HEK293T (cell line): Measurements from ENCODE around the gene GZF1.

Source experiments
- CTCF ChIA-PET: fragments of 350-600 bp; formaldehyde crosslinking; extraction: SDS; loops from one replicate; lab custom pipeline; 2021; ENCODE audit warnings: antibody characterized with exemption, inconsistent platforms; lab: Yijun Ruan, JAX
- POLR2A ChIA-PET: fragments of 350-600 bp; formaldehyde crosslinking; extraction: SDS; loops from one replicate; lab custom pipeline; 2020; ENCODE audit warnings: antibody characterized with exemption, inconsistent platforms; lab: Yijun Ruan, JAX
- DNase-seq: peaks from one replicate; pipeline ENCODE4 v3.0.0; 2012; ENCODE audit warnings: mixed read lengths; ENCODE audit errors: extremely low spot score
- ARNT ChIP-seq: fragments of 450-650 bp; IDR thresholded peaks from 2 replicates; pipeline ENCODE4 v1.6.1; 2017; ENCODE audit warnings: mild to moderate bottlenecking
- BHLHE40 ChIP-seq: fragments of 450-650 bp; IDR thresholded peaks from 2 replicates; pipeline ENCODE4 v1.6.1; 2016; ENCODE audit warnings: mild to moderate bottlenecking, moderate library complexity, borderline replicate concordance
- CTBP1 ChIP-seq: fragments of 450-650 bp; IDR thresholded peaks from 2 replicates; pipeline ENCODE4 v1.6.1; 2016; ENCODE audit warnings: borderline replicate concordance
- ELF4 ChIP-seq: fragments of 450-650 bp; IDR thresholded peaks from 2 replicates; pipeline ENCODE4 v1.6.1; 2017; ENCODE audit warnings: antibody characterized with exemption
- FOXA1 ChIP-seq: fragments of 450-650 bp; IDR thresholded peaks from 2 replicates; pipeline ENCODE4 v1.6.1; 2016; ENCODE audit warnings: mild to moderate bottlenecking
- FOXK2 ChIP-seq: fragments of 450-650 bp; IDR thresholded peaks from 2 replicates; pipeline ENCODE4 v1.6.1; 2016; ENCODE audit warnings: mild to moderate bottlenecking
- FOXM1 ChIP-seq: fragments of 450-650 bp; IDR thresholded peaks from 2 replicates; pipeline ENCODE4 v1.6.1; 2017; ENCODE audit warnings: mild to moderate bottlenecking, borderline replicate concordance
- HDGF ChIP-seq: fragments of 450-650 bp; IDR thresholded peaks from 2 replicates; pipeline ENCODE4 v1.6.1; 2017; ENCODE audit warnings: antibody characterized with exemption, borderline replicate concordance
- L3MBTL2 ChIP-seq: fragments of 450-650 bp; conservative IDR thresholded peaks from 2 replicates; pipeline ENCODE4 v1.6.1; 2016; ENCODE audit warnings: mild to moderate bottlenecking
- LEF1 ChIP-seq: fragments of 450-650 bp; IDR thresholded peaks from 2 replicates; pipeline ENCODE4 v1.6.1; 2017; ENCODE audit warnings: mild to moderate bottlenecking, borderline replicate concordance
- NFRKB ChIP-seq: fragments of 450-650 bp; IDR thresholded peaks from 2 replicates; pipeline ENCODE4 v1.6.1; 2016; ENCODE audit warnings: mild to moderate bottlenecking, moderate library complexity
- PKNOX1 ChIP-seq: fragments of 450-650 bp; IDR thresholded peaks from 2 replicates; pipeline ENCODE4 v1.6.1; 2016
- SP1 ChIP-seq: fragments of 450-650 bp; IDR thresholded peaks from 2 replicates; pipeline ENCODE4 v1.6.1; 2017
- SUZ12 ChIP-seq: fragments of 450-650 bp; IDR thresholded peaks from 2 replicates; pipeline ENCODE4 v1.6.1; 2016; ENCODE audit warnings: mild to moderate bottlenecking
- TARDBP ChIP-seq: fragments of 450-650 bp; IDR thresholded peaks from 2 replicates; pipeline ENCODE4 v1.6.1; 2016
- ZNF384 ChIP-seq: fragments of 450-650 bp; IDR thresholded peaks from 2 replicates; pipeline ENCODE4 v1.6.1; 2016

Gene GZF1

GRCh38 chr20:23332467-23332866, 29.5 kb upstream of the GZF1 start:
- TF ChIP-seq BHLHE40 (no peak), ZNF384 (no peak), L3MBTL2 (no peak), NFRKB (no peak), HDGF (no peak), FOXK2 (no peak), LEF1 (no peak), FOXM1 (no peak), ARNT (no peak), FOXA1 (no peak), TARDBP (no peak), SP1 (no peak), PKNOX1 (no peak), CTBP1 (no peak), SUZ12 (no peak)
- CTCF ChIA-PET: interaction anchor here (1.3 kb wide), 1 partner anchor 12 kb away, joined by 4 read pairs; no protein-coding TSS in a partner anchor
- no peak for DNase-seq
- POLR2A ChIA-PET: interaction anchor here (0.8 to 2.0 kb wide), 2 partner anchors 17 to 282 kb away, joined by 3 to 10 read pairs; no protein-coding TSS in a partner anchor

GRCh38 chr20:23334111-23334510, 27.9 kb upstream of the GZF1 start:
- CTCF ChIA-PET: no interaction called here
- no peak for DNase-seq
- POLR2A ChIA-PET: no interaction called here
- TF ChIP-seq FOXM1 (no peak), SUZ12 (no peak), HDGF (no peak), FOXK2 (no peak), L3MBTL2 (no peak), NFRKB (no peak), FOXA1 (no peak), LEF1 (no peak), SP1 (no peak), BHLHE40 (no peak), ELF4 (no peak), TARDBP (no peak), ZNF384 (no peak), PKNOX1 (no peak), ARNT (no peak), CTBP1 (no peak)

GRCh38 chr20:23335521-23335920, 26.5 kb upstream of the GZF1 start:
- no peak for DNase-seq
- CTCF ChIA-PET: no interaction called here
- TF ChIP-seq HDGF (no peak), ARNT (no peak), CTBP1 (no peak), NFRKB (no peak), FOXK2 (no peak), ZNF384 (no peak), SUZ12 (no peak)
- POLR2A ChIA-PET: no interaction called here

DNA sequence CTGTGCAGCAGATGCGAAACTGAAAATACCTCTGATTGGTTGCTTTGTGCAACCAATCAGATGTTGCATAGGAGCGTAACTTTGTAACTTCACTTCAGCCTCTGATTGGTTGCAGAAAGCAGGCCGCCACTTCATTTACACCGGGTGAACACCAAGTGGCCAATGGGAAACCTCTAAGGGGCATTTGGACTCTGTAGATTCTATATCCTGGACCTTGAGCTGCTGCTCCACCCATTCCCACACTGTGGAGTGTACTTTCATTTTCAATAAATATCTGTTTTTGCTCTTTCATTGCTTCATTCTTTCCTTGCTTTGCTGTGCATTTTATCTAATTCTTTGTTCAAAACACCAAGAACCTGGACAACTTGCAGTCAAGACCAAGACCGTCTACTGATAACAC, 25.5 kb upstream of the GZF1 start:
- POLR2A ChIA-PET: interaction anchor here (1.3 kb wide), 1 partner anchor 13 kb away, joined by 6 read pairs; the partner anchor contains the start of gene NXT1
- TF ChIP-seq TARDBP (no peak), NFRKB (no peak), FOXM1 (no peak), L3MBTL2 (no peak), ELF4 (no peak), CTBP1 (no peak), PKNOX1 (no peak), BHLHE40 (no peak), ARNT (no peak), SP1 (no peak), ZNF384 (no peak), FOXK2 (no peak), LEF1 (no peak), SUZ12 (no peak), FOXA1 (no peak), HDGF (no peak)
- CTCF ChIA-PET: no interaction called here
- no peak for DNase-seq

GRCh38 chr20:23337312-23337711, 24.7 kb upstream of the GZF1 start:
- CTCF ChIA-PET: no interaction called here

More at GRCh38 chr20:23337312-23337711, 24.7 kb upstream of the GZF1 start:
- POLR2A ChIA-PET: interaction anchor here (1.3 kb wide), 1 partner anchor 12 kb away, joined by 6 read pairs; the partner anchor contains the start of gene NXT1
- TF ChIP-seq ELF4 (no peak), LEF1 (no peak), BHLHE40 (no peak), FOXK2 (no peak), SUZ12 (no peak), ZNF384 (no peak), PKNOX1 (no peak), L3MBTL2 (no peak), FOXA1 (no peak), ARNT (no peak), FOXM1 (no peak), TARDBP (no peak), NFRKB (no peak), CTBP1 (no peak), SP1 (no peak), HDGF (no peak)
- DNase-seq: no peak
